IMR-90 (cell line): ENCODE measurements around the gene TMEM86B. TPM values are rescaled to one million over a fixed set of nuclear protein-coding genes. Genes with fewer than 3 reads are reported as not detected.

Source experiments
- ATAC-seq: fragments of 200-7000 bp; cut with Tn5 transposase; 2 replicates; pipeline ENCODE4 v1.9.1; 2020; ENCODE audit warnings: low read depth, mild to moderate bottlenecking, moderate library complexity
- BruUV-seq: library from RNA; stranded (reverse); fragments of 400-500 nt; replicated peaks from 2 replicates; lab custom pipeline; 2021; lab: Mats Ljungman, UMichigan
- CTCF ChIA-PET: fragments of 300-600 bp; formaldehyde crosslinking; extraction: SDS; loops from one replicate; lab custom pipeline; 2021; ENCODE audit warnings: antibody characterized with exemption; lab: Yijun Ruan, JAX
- POLR2A ChIA-PET: fragments of 300-600 bp; sonication (Branson Sonifier 250); formaldehyde crosslinking; loops from one replicate; lab custom pipeline; 2022; ENCODE audit warnings: antibody characterized with exemption; ENCODE audit not compliant: unreplicated experiment; lab: Charles Lee
- DNase-seq: peaks from one replicate; pipeline ENCODE4 v3.0.0; 2013
- H2AFZ ChIP-seq: replicated peaks from 2 replicates; pipeline ENCODE3; 2013; ENCODE audit warnings: low read length, mild to moderate bottlenecking; ENCODE audit not compliant: poor library complexity
- H2AK5ac ChIP-seq: 2 replicates; pipeline ENCODE4 v1.6.1; 2013; ENCODE audit warnings: low read depth, low read length, inconsistent platforms
- H2AK9ac ChIP-seq: replicated peaks from 2 replicates; pipeline ENCODE3; 2013; ENCODE audit warnings: mild to moderate bottlenecking, low read depth, low read length, moderate library complexity; ENCODE audit not compliant: poor library complexity
- H2BK120ac ChIP-seq: 2 replicates; pipeline ENCODE4 v1.6.1; 2013; ENCODE audit warnings: low read depth, low read length, inconsistent platforms
- H2BK15ac ChIP-seq: 3 replicates; pipeline ENCODE4 v1.6.1; 2013; ENCODE audit warnings: low read depth, low read length, inconsistent platforms
- H2BK20ac ChIP-seq: 2 replicates; pipeline ENCODE4 v1.6.1; 2013; ENCODE audit warnings: low read depth, mild to moderate bottlenecking, inconsistent platforms, low read length, moderate library complexity
- H2BK5ac ChIP-seq: 2 replicates; pipeline ENCODE4 v1.6.1; 2013; ENCODE audit warnings: mild to moderate bottlenecking, low read depth, low read length, inconsistent platforms; ENCODE audit not compliant: poor library complexity, severe bottlenecking
- H3K14ac ChIP-seq: replicated peaks from 2 replicates; pipeline ENCODE4 v1.6.1; 2013; ENCODE audit warnings: low read depth, low read length, inconsistent platforms
- H3K18ac ChIP-seq: 2 replicates; pipeline ENCODE4 v1.6.1; 2013; ENCODE audit warnings: low read depth, low read length, control low read depth
- H3K23ac ChIP-seq: 2 replicates; pipeline ENCODE4 v1.6.1; 2013; ENCODE audit warnings: low read depth, low read length, inconsistent platforms
- H3K27ac ChIP-seq: 2 replicates; pipeline ENCODE4 v1.5.1; 2013; ENCODE audit warnings: mild to moderate bottlenecking, control low read depth, low read length; ENCODE audit not compliant: insufficient read depth
- H3K27me3 ChIP-seq: 2 replicates; pipeline ENCODE4 v1.6.1; 2013; ENCODE audit warnings: low read length; ENCODE audit not compliant: control insufficient read depth, insufficient read depth
- H3K36me3 ChIP-seq: 2 replicates; pipeline ENCODE4 v1.6.1; 2013; ENCODE audit warnings: low read length, mixed read lengths; ENCODE audit not compliant: control insufficient read depth, insufficient read depth
- H3K4ac ChIP-seq: 2 replicates; pipeline ENCODE4 v1.6.1; 2013; ENCODE audit warnings: low read depth, low read length, inconsistent platforms
- H3K4me1 ChIP-seq: 2 replicates; pipeline ENCODE4 v1.6.1; 2013; ENCODE audit warnings: low read length, mixed read lengths; ENCODE audit not compliant: control insufficient read depth, insufficient read depth
- H3K4me2 ChIP-seq: 2 replicates; pipeline ENCODE4 v1.6.1; 2013; ENCODE audit warnings: low read depth, mild to moderate bottlenecking, control low read depth, low read length, moderate library complexity
- H3K4me3 ChIP-seq: 2 replicates; pipeline ENCODE4 v1.5.1; 2013; ENCODE audit warnings: low read depth, mild to moderate bottlenecking, control low read depth, low read length, moderate library complexity; ENCODE audit not compliant: insufficient read depth
- H3K56ac ChIP-seq: 2 replicates; pipeline ENCODE4 v1.6.1; 2013; ENCODE audit warnings: low read length, inconsistent platforms; ENCODE audit not compliant: insufficient read depth; ENCODE audit errors: extremely low read depth
- H3K79me1 ChIP-seq, 2 experiments: 2 replicates each; pipeline ENCODE4 v1.6.1; 2013; ENCODE audit warnings: low read length in 2 of 2, inconsistent platforms in 1 of 2, low read depth in 1 of 2
- H3K9ac ChIP-seq: 2 replicates; pipeline ENCODE4 v1.6.1; 2013; ENCODE audit warnings: low read depth, low read length, control low read depth
- H3K9me1 ChIP-seq: 2 replicates; pipeline ENCODE4 v1.6.1; 2013; ENCODE audit warnings: low read length, inconsistent platforms; ENCODE audit not compliant: insufficient read depth
- H3K9me3 ChIP-seq: 2 replicates; pipeline ENCODE4 v1.6.1; 2013; ENCODE audit warnings: low read length; ENCODE audit not compliant: control insufficient read depth, insufficient read depth
- H4K20me1 ChIP-seq: 2 replicates; pipeline ENCODE4 v1.6.1; 2013; ENCODE audit warnings: low read length, inconsistent platforms; ENCODE audit not compliant: insufficient read depth
- H4K5ac ChIP-seq: 2 replicates; pipeline ENCODE4 v1.6.1; 2013; ENCODE audit warnings: mild to moderate bottlenecking, low read depth, low read length, control low read depth
- H4K8ac ChIP-seq, 2 experiments: 2 replicates each; pipeline ENCODE4 v1.6.1; 2013; ENCODE audit warnings: low read depth in 2 of 2, low read length in 2 of 2, control low read depth in 1 of 2, inconsistent platforms in 1 of 2
- H4K91ac ChIP-seq: 2 replicates; pipeline ENCODE4 v1.6.1; 2013; ENCODE audit warnings: low read depth, low read length, inconsistent platforms; ENCODE audit not compliant: insufficient read depth
- NFE2L2 ChIP-seq: fragments of 150-350 bp; IDR thresholded peaks from 2 replicates; pipeline ENCODE4 v1.6.1; 2016; ENCODE audit warnings: low read depth, mild to moderate bottlenecking, low read length
- WGBS, 2 experiments: methylation state at CpG; one replicate each; pipeline versions ENCODE4 v1.1.5 to v1.1.7; 2013; ENCODE audit warnings: missing lambda C conversion rate in 2 of 2; ENCODE audit not compliant: insufficient read length in 1 of 2; ENCODE audit errors: extremely low coverage in 2 of 2; 5-methylcytosine and 5-hydroxymethylcytosine counted together
- dilution Hi-C: fragments of 300-500 bp; cut with HindIII; formaldehyde crosslinking; loops from one replicate; pipeline ENCODE4 v1.14.3; 2018; ENCODE audit warnings: low sequenced_read_pairs; ENCODE audit not compliant: unreplicated experiment
- in situ Hi-C: fragments of 300-500 bp; cut with MboI; formaldehyde crosslinking; loops from 3 replicates; pipeline ENCODE4 v1.14.3; 2019; ENCODE audit warnings: low sequenced_read_pairs, inconsistent platforms, mixed read lengths
- intact Hi-C: fragments of 100-400 bp; cut with micrococcal nuclease; formaldehyde crosslinking; loops from 2 replicates; pipeline ENCODE4 v1.10.0; 2022
- polyA plus RNA-seq, 3 experiments: library from polyadenylated mRNA; depleted of rRNA; stranded (reverse); fragments of >200 nt; gene quantifications; 2 replicates each; pipeline ENCODE4 v1.2.3, GENCODE V29; 2012; ENCODE audit warnings: low replicate concordance in 1 of 3
- total RNA-seq: library from RNA; depleted of rRNA; stranded (reverse); fragments of >200 nt; gene quantifications from 2 replicates; pipeline ENCODE4 v1.2.3, GENCODE V29; 2012

TMEM86B gene
- total and polyA plus RNA-seq, 2 of the 4 experiments (the other 2 are of a cell fraction) = 0.18 to 2.4 TPM

DNA sequence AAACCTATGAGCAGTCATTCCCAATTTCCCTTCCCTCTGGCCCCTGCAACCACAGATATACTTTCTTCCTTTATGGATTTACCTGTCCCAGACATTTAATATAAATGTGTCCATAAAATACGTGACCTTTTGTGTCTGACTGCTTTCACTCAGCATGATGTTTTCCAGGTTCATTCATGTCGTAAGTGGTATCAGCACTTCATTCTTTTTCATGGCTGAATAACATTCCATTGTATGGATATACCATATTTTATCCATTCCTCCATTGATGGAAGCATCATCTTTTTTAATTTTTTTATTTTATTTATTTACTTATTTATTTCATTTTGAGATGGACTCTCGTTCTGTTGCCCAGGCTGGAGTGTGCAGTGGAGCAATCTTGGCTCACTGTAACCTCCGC is 38.3 kb upstream of the TMEM86B start:
- in situ Hi-C loops = no loop called here
- 100% methylated on average over 1 of the region's 4 CpGs; no CpG with 5 or more reads in 1 of the 2 experiments for WGBS, 2 experiments

More for the DNA sequence above, 38.3 kb upstream of the TMEM86B start:
- Histone ChIP-seq H2BK15ac (no peak overlapping the region), H3K4ac (no peak overlapping the region), H3K23ac (no peak overlapping the region), H3K36me3 (peaks cover 12% of the 10 kb centered on the region), H3K4me2 (no peak overlapping the region), H2AFZ (no peak overlapping the region), H3K9me3 (no peaks in the 10 kb centered on the region), H4K5ac (no peak overlapping the region), H3K4me1 (no peaks in the 10 kb centered on the region), H4K20me1 (peaks cover 7% of the 10 kb centered on the region; the same call in 1 of the 2 replicates), H3K18ac (no peak overlapping the region), H4K8ac (no peak overlapping the region), H3K79me1 (peaks cover 5 to 30% of the 10 kb centered on the region in 2 experiments), H2BK120ac (no peak overlapping the region), H2BK20ac (no peak overlapping the region), H2BK5ac (no peak overlapping the region), H3K56ac (no peak overlapping the region), H3K9ac (no peak overlapping the region), H2AK5ac (no peak overlapping the region), H3K14ac (no peak overlapping the region), H3K4me3 (no peak overlapping the region), H2AK9ac (no peak overlapping the region), H3K9me1 (peaks cover 9% of the 10 kb centered on the region; the same call in 1 of the 2 replicates), H4K91ac (no peak overlapping the region), H3K27ac (no peak overlapping the region), H3K27me3 (no peaks in the 10 kb centered on the region)
- ChIA-PET CTCF (no interaction called here), POLR2A (no interaction called here)
- BruUV-seq = no TSS peak
- dilution Hi-C loops (no loop called here), intact Hi-C loops (no loop called here)
- ATAC-seq (no peak), DNase-seq (no peak)
- no peak for TF ChIP-seq NFE2L2
